IPS-18c (cell line): ENCODE measurements around the gene PSMD6.

Experiments
- H3K4me3 ChIP-seq: 2 replicates; pipeline ENCODE4 v1.7.0; 2013; ENCODE audit warnings: low read depth, mild to moderate bottlenecking, low read length, moderate library complexity; ENCODE audit not compliant: insufficient read depth
- H3K9me3 ChIP-seq: one replicate; pipeline ENCODE4 v1.6.1; 2013; ENCODE audit warnings: mild to moderate bottlenecking, low read length, moderate library complexity; ENCODE audit not compliant: control insufficient read depth, insufficient read depth

PSMD6 gene

GRCh38 chr3:63972987-63973386, 50.3 kb downstream of the PSMD6 start:
- H3K9me3 ChIP-seq: no peaks in the 10 kb centered on the region
- no peak overlapping the region for H3K4me3 ChIP-seq

GRCh38 chr3:63972196-63972595, 51.1 kb downstream of the PSMD6 start:
- no peaks in the 10 kb centered on the region for H3K9me3 ChIP-seq
- no peak overlapping the region for H3K4me3 ChIP-seq

- Histone ChIP-seq H3K9me3 (no peaks in the 10 kb centered on the region), H3K4me3 (no peak overlapping the region)
Observed at GRCh38 chr3:63970631-63971475, 52.4 kb downstream of the PSMD6 start.

GRCh38 chr3:63969876-63970275, 53.4 kb downstream of the PSMD6 start:
- H3K4me3 ChIP-seq: no peak overlapping the region
- H3K9me3 ChIP-seq: no peaks in the 10 kb centered on the region

- H3K9me3 ChIP-seq: no peaks in the 10 kb centered on the region
- H3K4me3 ChIP-seq: no peak overlapping the region
Observed at GRCh38 chr3:63968612-63969350, 54.5 kb downstream of the PSMD6 start.

- Histone ChIP-seq H3K4me3 (peak overlapping the region; percentile 4; the same call in 1 of the 2 replicates), H3K9me3 (no peaks in the 10 kb centered on the region)
Observed at GRCh38 chr3:63967675-63968611, 55.4 kb downstream of the PSMD6 start.

GRCh38 chr3:63966871-63967270, 56.4 kb downstream of the PSMD6 start:
- H3K9me3 ChIP-seq: no peaks in the 10 kb centered on the region
- H3K4me3 ChIP-seq: no peak overlapping the region

GRCh38 chr3:63966007-63966406, 57.3 kb downstream of the PSMD6 start:
- Histone ChIP-seq H3K4me3 (no peak overlapping the region), H3K9me3 (no peaks in the 10 kb centered on the region)

- Histone ChIP-seq H3K4me3 (no peak overlapping the region), H3K9me3 (no peaks in the 10 kb centered on the region)
Observed at GRCh38 chr3:63964681-63965485, 58.4 kb downstream of the PSMD6 start.

- Histone ChIP-seq H3K4me3 (no peak overlapping the region), H3K9me3 (no peaks in the 10 kb centered on the region)
Observed at GRCh38 chr3:63963496-63963895, 59.8 kb downstream of the PSMD6 start.

- no peaks in the 10 kb centered on the region for H3K9me3 ChIP-seq
- no peak overlapping the region for H3K4me3 ChIP-seq
Observed at GRCh38 chr3:63961891-63962290, 61.4 kb downstream of the PSMD6 start.
